ENCODE results near the gene CHDH. TPM values are rescaled to one million over a fixed set of nuclear protein-coding genes. Genes with fewer than 3 reads are reported as not detected.

The CHDH gene
- polyA plus RNA-seq, 2 of the 4 experiments (the other 2 are of a cell fraction): 1.1 to 2.8 TPM

DNA sequence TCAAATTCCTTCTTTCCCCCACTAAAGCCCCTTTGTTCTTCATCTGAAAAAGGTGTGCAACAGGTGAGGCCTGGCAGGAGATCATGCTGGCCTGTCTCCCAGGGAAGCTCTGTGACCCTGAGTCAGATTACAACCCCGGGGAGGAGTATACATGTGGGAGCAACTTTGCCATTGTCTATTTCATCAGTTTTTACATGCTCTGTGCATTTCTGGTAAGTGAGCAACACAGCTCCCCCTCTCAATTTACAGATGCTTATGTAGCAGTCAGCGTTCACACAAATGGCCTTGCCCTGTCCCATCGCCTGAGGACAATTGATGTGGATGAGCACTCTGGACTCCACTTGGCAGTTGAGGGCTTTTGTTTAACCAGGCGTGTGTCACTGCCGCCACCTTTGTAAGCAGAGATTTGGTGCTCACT, 70.4 kb downstream of the CHDH start:
- no peak for DNase-seq (ENCODE audit: low read depth in 1 of 2, low spot score in 1 of 2)

DNA sequence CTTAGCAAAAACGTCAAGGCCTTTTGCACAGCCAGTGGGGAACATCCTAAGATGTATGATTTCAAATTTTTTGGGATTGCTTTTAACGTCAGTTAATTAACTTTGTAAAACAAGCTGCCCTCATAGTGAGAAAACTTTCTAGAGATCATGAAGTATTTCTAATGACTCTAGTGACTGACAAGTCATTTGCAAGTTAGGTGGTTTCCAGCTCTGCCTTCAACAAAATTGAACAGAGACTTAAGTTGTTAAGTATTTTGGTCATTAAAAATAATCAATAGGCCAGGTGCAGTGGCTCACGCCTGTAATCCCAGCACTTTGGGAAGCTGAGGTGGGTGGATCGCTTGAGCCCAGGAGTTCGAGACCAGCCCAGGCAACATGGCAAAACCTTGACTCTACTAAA, 71.2 kb downstream of the CHDH start:
- TF ChIP-seq ZNF302 (CRISPR knock-in tag; IDR thresholded peaks at IDR 0.05) (no peak), ZSCAN20 (CRISPR knock-in tag; IDR thresholded peaks at IDR 0.05) (no peak), HOXA7 (CRISPR knock-in tag; IDR thresholded peaks at IDR 0.05) (no peak), ATOH8 (CRISPR knock-in tag; IDR thresholded peaks at IDR 0.05; ENCODE audit: low read depth) (no peak), FOXS1 (CRISPR knock-in tag; IDR thresholded peaks at IDR 0.05) (no peak), NR3C1 (IDR thresholded peaks at IDR 0.05) (no peak), RNF2 (IDR thresholded peaks at IDR 0.05; ENCODE audit: borderline replicate concordance, low read depth) (no peak)
- no peak overlapping the region for H3K4me3 ChIP-seq
- 61% methylated on average over 5 of the region's 5 CpGs for WGBS (ENCODE audit: missing lambda C conversion rate)
- peaks cover 5% of the 10 kb centered on the region; the same call in 1 of the 3 replicates for H3K4me1 ChIP-seq
- ATAC-seq (no peak), FAIRE-seq (no peak), DNase-seq (ENCODE audit: low read depth in 1 of 2, low spot score in 1 of 2) (no peak)
- ChIA-PET CTCF (interaction anchor here (0.8 kb wide), 1 partner anchor 89 kb away, joined by 4 read pairs; no protein-coding TSS in a partner anchor), POLR2A (no interaction called here)
- no peak overlapping the region for H3K4me2 ChIP-seq
- H3K9me3 ChIP-seq: no peaks in the 10 kb centered on the region
- H3K27ac ChIP-seq: no peak overlapping the region

More for the DNA sequence above, 70.4 kb downstream of the CHDH start:
- no peak for ATAC-seq
- TF ChIP-seq FOSL2 (IDR thresholded peaks at IDR 0.05) (no peak), FOSL2 (CRISPR knock-in tag; IDR thresholded peaks at IDR 0.05) (no peak), RFX5 (IDR thresholded peaks at IDR 0.05) (no peak), ZSCAN20 (CRISPR knock-in tag; IDR thresholded peaks at IDR 0.05) (no peak), HEYL (CRISPR knock-in tag; IDR thresholded peaks at IDR 0.05) (no peak), RAD21 (conservative IDR thresholded peaks at IDR 0.05 in 1 of 2, IDR thresholded peaks at IDR 0.05 in 1 of 2) (no peak), MYC (IDR thresholded peaks at IDR 0.05; ENCODE audit: borderline replicate concordance, low read length) (no peak), PBX3 (IDR thresholded peaks at IDR 0.05) (no peak), ZC3H11A (IDR thresholded peaks at IDR 0.05) (no peak), ATOH8 (CRISPR knock-in tag; IDR thresholded peaks at IDR 0.05; ENCODE audit: low read depth) (no peak), EP300 (IDR thresholded peaks at IDR 0.05) (no peak), EHF (CRISPR knock-in tag; IDR thresholded peaks at IDR 0.05) (no peak), CHD4 (IDR thresholded peaks at IDR 0.05; ENCODE audit: borderline replicate concordance) (no peak), ZFP36 (IDR thresholded peaks at IDR 0.05; ENCODE audit: borderline replicate concordance, partially characterized antibody) (no peak)
- TF ChIP-seq, protein P1, sequence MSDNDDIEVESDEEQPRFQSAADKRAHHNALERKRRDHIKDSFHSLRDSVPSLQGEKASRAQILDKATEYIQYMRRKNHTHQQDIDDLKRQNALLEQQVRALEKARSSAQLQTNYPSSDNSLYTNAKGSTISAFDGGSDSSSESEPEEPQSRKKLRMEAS (IDR thresholded peaks at IDR 0.05): no peak
- TF ChIP-seq, protein P2, sequence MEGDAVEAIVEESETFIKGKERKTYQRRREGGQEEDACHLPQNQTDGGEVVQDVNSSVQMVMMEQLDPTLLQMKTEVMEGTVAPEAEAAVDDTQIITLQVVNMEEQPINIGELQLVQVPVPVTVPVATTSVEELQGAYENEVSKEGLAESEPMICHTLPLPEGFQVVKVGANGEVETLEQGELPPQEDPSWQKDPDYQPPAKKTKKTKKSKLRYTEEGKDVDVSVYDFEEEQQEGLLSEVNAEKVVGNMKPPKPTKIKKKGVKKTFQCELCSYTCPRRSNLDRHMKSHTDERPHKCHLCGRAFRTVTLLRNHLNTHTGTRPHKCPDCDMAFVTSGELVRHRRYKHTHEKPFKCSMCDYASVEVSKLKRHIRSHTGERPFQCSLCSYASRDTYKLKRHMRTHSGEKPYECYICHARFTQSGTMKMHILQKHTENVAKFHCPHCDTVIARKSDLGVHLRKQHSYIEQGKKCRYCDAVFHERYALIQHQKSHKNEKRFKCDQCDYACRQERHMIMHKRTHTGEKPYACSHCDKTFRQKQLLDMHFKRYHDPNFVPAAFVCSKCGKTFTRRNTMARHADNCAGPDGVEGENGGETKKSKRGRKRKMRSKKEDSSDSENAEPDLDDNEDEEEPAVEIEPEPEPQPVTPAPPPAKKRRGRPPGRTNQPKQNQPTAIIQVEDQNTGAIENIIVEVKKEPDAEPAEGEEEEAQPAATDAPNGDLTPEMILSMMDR (IDR thresholded peaks at IDR 0.05): no peak
- WGBS (ENCODE audit: missing lambda C conversion rate): 67% methylated on average over 5 of the region's 5 CpGs
- POLR2A ChIA-PET: no interaction called here
- peaks cover 5% of the 10 kb centered on the region; the same call in 1 of the 3 replicates for H3K4me1 ChIP-seq
- no peaks in the 10 kb centered on the region for H3K9me3 ChIP-seq
- no peak overlapping the region for H3K4me2 ChIP-seq
- no peak overlapping the region for H3K4me3 ChIP-seq
- FAIRE-seq: no peak
- CTCF ChIA-PET: interaction anchor here (0.8 kb wide), 1 partner anchor 88 kb away, joined by 4 read pairs; no protein-coding TSS in a partner anchor
- H3K27ac ChIP-seq: no peak overlapping the region

Measured in A549 (cell line).